Central memory CD8-positive, alpha-beta T cell (primary cell): ENCODE measurements around the gene STARD5.

Experiments
- ATAC-seq: fragments of 150-1000 bp; cut with Tn5 transposase; replicated peaks from 2 replicates; pipeline ENCODE4 v1.10.0; 2022; ENCODE audit warnings: mild to moderate bottlenecking, moderate FRiP score, moderate number of reproducible peaks; ENCODE audit not compliant: poor library complexity, severe bottlenecking; ENCODE audit errors: extremely low read depth
- DNase-seq, 2 donors: peaks; one replicate each; pipeline ENCODE4 v3.0.0; 2021; ENCODE audit warnings: low spot score in 2 of 2
- H3K27ac Mint-ChIP-seq: one replicate; pipeline ENCODE4 v1.8.0; 2022; ENCODE audit warnings: low read depth, mild to moderate bottlenecking, moderate library complexity, mixed read lengths
- H3K27me3 Mint-ChIP-seq: one replicate; pipeline ENCODE4 v1.8.0; 2022; ENCODE audit warnings: mixed read lengths
- H3K36me3 Mint-ChIP-seq: one replicate; pipeline ENCODE4 v1.8.0; 2022; ENCODE audit warnings: mild to moderate bottlenecking, moderate library complexity, mixed read lengths; ENCODE audit not compliant: insufficient read depth
- H3K4me1 Mint-ChIP-seq: one replicate; pipeline ENCODE4 v1.8.0; 2022; ENCODE audit warnings: mixed read lengths
- H3K4me3 Mint-ChIP-seq: one replicate; pipeline ENCODE4 v1.8.0; 2022; ENCODE audit warnings: mild to moderate bottlenecking, moderate library complexity, mixed read lengths
- H3K9me3 Mint-ChIP-seq: one replicate; pipeline ENCODE4 v1.8.0; 2022; ENCODE audit warnings: mixed read lengths

STARD5 gene

GRCh38 chr15:81261172-81261811, 62.6 kb downstream of the STARD5 start:
- ATAC-seq = no peak
- Mint-ChIP-seq H3K4me1 (peaks cover 13% of the 10 kb centered on the region), H3K27me3 (peaks cover 66% of the 10 kb centered on the region), H3K4me3 (no peak overlapping the region), H3K9me3 (no peaks in the 10 kb centered on the region), H3K36me3 (peaks cover 1% of the 10 kb centered on the region), H3K27ac (no peak overlapping the region)
- DNase-seq = no peak

DNA sequence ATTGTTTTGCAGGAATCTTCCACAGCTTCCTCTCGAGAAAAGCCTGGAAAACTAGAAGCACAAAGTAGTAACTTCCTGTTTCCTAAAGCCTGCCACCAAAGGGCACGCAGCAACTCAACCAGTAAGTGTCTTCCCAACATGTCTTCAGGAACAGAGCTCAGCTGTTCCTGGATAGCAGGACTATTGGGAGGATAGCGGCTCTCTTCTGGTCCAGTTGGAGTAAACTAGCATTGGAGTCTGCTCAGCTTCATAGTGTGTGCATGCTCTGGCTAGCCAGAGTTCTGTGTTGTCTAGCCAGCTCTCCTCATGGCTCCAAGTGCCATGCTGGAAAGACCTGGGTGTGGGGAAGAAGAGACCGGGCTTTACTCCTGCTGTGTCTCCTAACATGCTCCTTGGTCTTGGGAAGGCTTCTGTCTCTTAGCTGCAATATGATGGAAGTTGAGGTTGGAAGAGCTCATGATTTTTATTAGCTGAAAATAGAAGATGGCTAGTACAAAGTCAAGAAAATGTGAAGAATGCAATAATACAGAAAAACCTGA, 64.1 kb downstream of the STARD5 start:
- H3K4me1 Mint-ChIP-seq = no peaks in the 10 kb centered on the region
- ATAC-seq = no peak
- H3K27ac Mint-ChIP-seq = no peak overlapping the region
- no peak for DNase-seq
- no peaks in the 10 kb centered on the region for H3K9me3 Mint-ChIP-seq
- no peaks in the 10 kb centered on the region for H3K36me3 Mint-ChIP-seq
- H3K27me3 Mint-ChIP-seq = peaks cover 67% of the 10 kb centered on the region
- H3K4me3 Mint-ChIP-seq = no peak overlapping the region
